Measurements from ENCODE around the gene PHYKPL.

Gene PHYKPL

GRCh38 chr5:178273041-178273440 is 40.4 kb upstream of the PHYKPL start:
- no peak for ATAC-seq (replicated peaks; ENCODE audit: extremely low read depth, poor library complexity, severe bottlenecking)
- no peaks in the 10 kb centered on the region for H3K4me1 Mint-ChIP-seq
- H3K36me3 Mint-ChIP-seq (ENCODE audit: insufficient read depth): peaks cover 3% of the 10 kb centered on the region
- H3K27me3 Mint-ChIP-seq: peaks cover 17% of the 10 kb centered on the region
- H3K27ac Mint-ChIP-seq (ENCODE audit: low read depth): no peak overlapping the region
- H3K4me3 Mint-ChIP-seq: no peak overlapping the region
- no peaks in the 10 kb centered on the region for H3K9me3 Mint-ChIP-seq
- DNase-seq (ENCODE audit: low spot score in 2 of 2): no peak

DNA sequence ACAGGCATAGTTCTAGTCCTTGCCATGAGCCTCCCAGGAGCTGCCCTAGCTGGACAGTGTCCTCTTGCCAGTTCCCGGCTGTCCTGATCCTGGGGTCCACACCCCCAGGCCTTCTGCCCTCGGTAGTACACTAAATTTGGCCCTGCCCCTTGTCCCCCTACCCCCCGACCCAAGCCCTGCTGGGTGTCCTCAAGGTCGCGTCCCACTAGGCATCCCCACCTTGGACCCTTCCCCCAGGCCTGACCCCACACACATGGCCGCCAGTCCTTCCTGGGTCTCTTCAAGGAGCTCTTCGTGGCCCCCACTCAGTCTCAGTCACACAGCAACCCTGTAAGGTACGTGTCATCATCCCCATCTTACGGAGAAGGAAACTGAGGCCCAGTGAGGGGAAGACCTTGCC is 40.0 kb upstream of the PHYKPL start:
- DNase-seq (ENCODE audit: low spot score in 2 of 2): no peak
- Mint-ChIP-seq H3K27ac (ENCODE audit: low read depth) (no peak overlapping the region), H3K36me3 (ENCODE audit: insufficient read depth) (peaks cover 3% of the 10 kb centered on the region), H3K4me3 (no peak overlapping the region), H3K27me3 (peaks cover 12% of the 10 kb centered on the region), H3K4me1 (no peaks in the 10 kb centered on the region), H3K9me3 (no peaks in the 10 kb centered on the region)
- ATAC-seq (replicated peaks; ENCODE audit: extremely low read depth, poor library complexity, severe bottlenecking): no peak

- ATAC-seq (replicated peaks; ENCODE audit: extremely low read depth, poor library complexity, severe bottlenecking) (no peak), DNase-seq (ENCODE audit: low spot score in 2 of 2) (no peak)
- Mint-ChIP-seq H3K27me3 (peaks cover 8% of the 10 kb centered on the region), H3K36me3 (ENCODE audit: insufficient read depth) (peaks cover 3% of the 10 kb centered on the region), H3K9me3 (no peaks in the 10 kb centered on the region), H3K4me3 (no peak overlapping the region), H3K27ac (ENCODE audit: low read depth) (no peak overlapping the region), H3K4me1 (no peaks in the 10 kb centered on the region)
These were observed 39.3 kb upstream of the PHYKPL start for GRCh38 chr5:178271726-178272479.

GRCh38 chr5:178271231-178271630 is 38.6 kb upstream of the PHYKPL start:
- Mint-ChIP-seq H3K27ac (ENCODE audit: low read depth) (no peak overlapping the region), H3K4me1 (no peaks in the 10 kb centered on the region), H3K4me3 (no peak overlapping the region), H3K36me3 (ENCODE audit: insufficient read depth) (peaks cover 3% of the 10 kb centered on the region), H3K27me3 (peaks cover 8% of the 10 kb centered on the region), H3K9me3 (no peaks in the 10 kb centered on the region)
- ATAC-seq (replicated peaks; ENCODE audit: extremely low read depth, poor library complexity, severe bottlenecking): no peak
- DNase-seq (ENCODE audit: low spot score in 2 of 2): no peak

GRCh38 chr5:178269499-178269898 is 36.9 kb upstream of the PHYKPL start:
- no peak for DNase-seq (ENCODE audit: low spot score in 2 of 2)
- Mint-ChIP-seq H3K9me3 (no peaks in the 10 kb centered on the region), H3K4me3 (no peak overlapping the region), H3K36me3 (ENCODE audit: insufficient read depth) (peaks cover 3% of the 10 kb centered on the region), H3K27me3 (no peaks in the 10 kb centered on the region), H3K4me1 (no peaks in the 10 kb centered on the region), H3K27ac (ENCODE audit: low read depth) (no peak overlapping the region)
- no peak for ATAC-seq (replicated peaks; ENCODE audit: extremely low read depth, poor library complexity, severe bottlenecking)

DNA sequence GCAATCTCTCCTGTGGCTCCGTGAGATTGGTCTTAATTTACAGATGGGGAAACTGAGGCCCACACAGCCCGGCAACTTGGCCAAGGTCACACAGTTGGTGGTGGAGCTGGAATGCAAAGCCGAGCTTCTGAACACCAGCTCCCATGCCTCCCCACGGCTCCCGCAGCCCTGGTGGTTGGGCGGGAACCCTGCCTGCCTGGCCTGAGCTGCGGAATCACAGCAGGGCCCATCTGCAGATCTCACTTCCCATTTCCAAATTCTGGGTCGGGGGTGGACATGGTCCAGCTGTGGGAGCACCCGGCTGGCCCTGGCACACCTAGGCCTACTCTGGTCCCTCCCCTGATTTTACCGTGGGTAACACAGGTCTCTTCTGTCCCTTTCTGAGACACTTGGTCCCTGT is 35.3 kb upstream of the PHYKPL start:
- DNase-seq (ENCODE audit: low spot score in 2 of 2) (no peak), ATAC-seq (replicated peaks; ENCODE audit: extremely low read depth, poor library complexity, severe bottlenecking) (no peak)
- Mint-ChIP-seq H3K4me3 (no peak overlapping the region), H3K36me3 (ENCODE audit: insufficient read depth) (no peaks in the 10 kb centered on the region), H3K27ac (ENCODE audit: low read depth) (no peak overlapping the region), H3K27me3 (no peaks in the 10 kb centered on the region), H3K4me1 (no peaks in the 10 kb centered on the region), H3K9me3 (no peaks in the 10 kb centered on the region)

GRCh38 chr5:178267245-178267644 is 34.6 kb upstream of the PHYKPL start:
- no peaks in the 10 kb centered on the region for H3K36me3 Mint-ChIP-seq (ENCODE audit: insufficient read depth)
- H3K4me3 Mint-ChIP-seq: no peak overlapping the region
- no peaks in the 10 kb centered on the region for H3K27me3 Mint-ChIP-seq
- no peaks in the 10 kb centered on the region for H3K9me3 Mint-ChIP-seq
- no peak for ATAC-seq (replicated peaks; ENCODE audit: extremely low read depth, poor library complexity, severe bottlenecking)
- DNase-seq (ENCODE audit: low spot score in 2 of 2): no peak
- no peak overlapping the region for H3K27ac Mint-ChIP-seq (ENCODE audit: low read depth)
- H3K4me1 Mint-ChIP-seq: no peaks in the 10 kb centered on the region

- no peak for ATAC-seq (replicated peaks; ENCODE audit: extremely low read depth, poor library complexity, severe bottlenecking)
- DNase-seq (ENCODE audit: low spot score in 2 of 2): no peak
- no peaks in the 10 kb centered on the region for H3K9me3 Mint-ChIP-seq
- H3K27ac Mint-ChIP-seq (ENCODE audit: low read depth): no peak overlapping the region
- H3K27me3 Mint-ChIP-seq: no peaks in the 10 kb centered on the region
- H3K4me1 Mint-ChIP-seq: no peaks in the 10 kb centered on the region
- no peaks in the 10 kb centered on the region for H3K36me3 Mint-ChIP-seq (ENCODE audit: insufficient read depth)
- H3K4me3 Mint-ChIP-seq: no peak overlapping the region
These were observed 34.0 kb upstream of the PHYKPL start for GRCh38 chr5:178266581-178266980.

DNA sequence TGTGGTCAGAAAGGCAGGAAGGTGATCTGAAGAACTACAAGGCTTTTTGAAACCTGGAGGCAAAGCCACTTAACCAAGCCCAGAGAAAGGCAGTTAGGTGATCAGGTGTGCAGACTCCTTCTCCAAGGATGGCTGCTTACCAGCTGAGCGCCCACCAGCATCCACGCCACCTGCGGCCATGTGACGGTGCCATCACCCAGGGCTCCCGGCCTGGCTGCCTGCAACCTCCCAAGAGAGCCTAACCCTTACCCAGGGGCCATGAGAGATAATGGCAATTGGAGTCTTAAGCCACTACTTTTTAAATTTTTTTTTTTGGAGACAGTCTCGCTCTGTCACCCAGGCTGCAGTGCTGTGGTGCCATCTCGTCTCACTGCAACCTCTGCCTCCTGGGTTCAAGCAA is 33.1 kb upstream of the PHYKPL start:
- ATAC-seq (replicated peaks; ENCODE audit: extremely low read depth, poor library complexity, severe bottlenecking): no peak
- Mint-ChIP-seq H3K27me3 (no peaks in the 10 kb centered on the region), H3K36me3 (ENCODE audit: insufficient read depth) (no peaks in the 10 kb centered on the region), H3K27ac (ENCODE audit: low read depth) (no peak overlapping the region), H3K4me1 (no peaks in the 10 kb centered on the region), H3K9me3 (no peaks in the 10 kb centered on the region), H3K4me3 (no peak overlapping the region)
- DNase-seq (ENCODE audit: low spot score in 2 of 2): no peak

DNA sequence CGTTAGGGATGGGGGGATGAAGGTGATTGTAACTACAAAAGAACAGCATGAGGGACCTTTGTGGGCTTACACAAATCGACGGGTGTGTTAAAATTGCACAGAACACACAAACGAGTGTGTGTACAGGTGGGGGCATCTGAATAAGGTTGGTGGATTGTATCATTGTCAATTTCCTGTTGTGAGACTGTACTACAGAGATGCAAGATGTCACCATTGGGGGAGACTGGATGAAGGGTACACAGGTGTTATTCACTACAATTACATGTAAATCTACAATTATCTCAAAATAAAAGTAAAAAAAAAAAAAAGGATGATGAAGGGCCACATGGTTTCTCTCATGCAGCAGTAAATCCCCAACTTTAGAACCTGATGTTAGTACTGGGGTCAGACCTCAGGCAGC is 31.4 kb upstream of the PHYKPL start:
- no peak overlapping the region for H3K27ac Mint-ChIP-seq (ENCODE audit: low read depth)
- H3K9me3 Mint-ChIP-seq: no peaks in the 10 kb centered on the region
- H3K4me3 Mint-ChIP-seq: no peak overlapping the region
- no peaks in the 10 kb centered on the region for H3K4me1 Mint-ChIP-seq
- H3K36me3 Mint-ChIP-seq (ENCODE audit: insufficient read depth): no peaks in the 10 kb centered on the region
- DNase-seq (ENCODE audit: low spot score in 2 of 2): no peak
- no peak for ATAC-seq (replicated peaks; ENCODE audit: extremely low read depth, poor library complexity, severe bottlenecking)
- H3K27me3 Mint-ChIP-seq: no peaks in the 10 kb centered on the region

DNA sequence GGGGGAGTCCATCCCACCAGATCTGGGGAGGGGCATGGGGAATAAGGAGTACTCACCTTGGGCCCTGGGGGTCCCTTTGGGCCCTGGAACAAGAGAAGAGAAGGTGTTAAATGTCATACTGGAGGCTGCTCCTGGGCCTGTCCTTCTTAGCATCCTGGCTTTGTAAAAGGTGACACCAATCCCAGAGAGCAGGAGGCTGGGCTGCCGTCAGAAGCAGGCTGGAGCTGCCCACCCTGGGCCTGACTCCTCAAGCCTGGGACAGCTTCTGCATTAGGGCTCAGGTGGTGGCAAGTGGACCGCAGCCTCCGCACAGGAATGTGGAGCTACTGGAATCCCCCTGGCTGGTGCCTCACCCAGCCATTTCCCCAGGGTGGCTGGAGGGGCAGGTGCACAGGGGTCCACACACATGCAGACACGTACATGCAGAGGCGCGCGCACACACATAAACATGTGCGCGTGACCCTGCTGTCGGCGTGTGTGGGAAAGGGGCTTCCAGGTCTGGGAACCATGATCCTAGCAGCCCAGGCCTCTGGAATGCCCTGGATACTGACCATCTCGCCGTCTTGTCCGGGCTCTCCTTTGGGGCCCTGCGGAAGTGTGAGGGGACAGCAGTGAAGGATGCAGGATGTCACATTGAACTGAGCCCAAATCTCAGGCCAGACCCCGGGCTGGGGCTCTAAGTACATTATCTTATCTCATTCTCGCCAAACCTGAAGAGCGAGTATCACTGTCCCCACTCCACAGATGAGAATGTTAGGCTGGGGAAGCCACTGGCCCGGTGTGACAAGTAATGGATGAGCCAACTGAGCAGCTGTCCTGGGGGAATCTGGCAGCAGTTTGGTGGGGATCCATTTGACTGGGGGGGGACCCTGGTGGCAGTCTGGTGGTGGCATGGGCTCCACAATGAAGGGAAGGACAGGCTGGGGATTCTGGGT is 29.3 kb upstream of the PHYKPL start:
- ATAC-seq (replicated peaks; ENCODE audit: extremely low read depth, poor library complexity, severe bottlenecking): no peak
- no peak overlapping the region for H3K27ac Mint-ChIP-seq (ENCODE audit: low read depth)
- H3K9me3 Mint-ChIP-seq: no peaks in the 10 kb centered on the region
- no peak overlapping the region for H3K4me3 Mint-ChIP-seq
- H3K27me3 Mint-ChIP-seq: no peaks in the 10 kb centered on the region
- no peaks in the 10 kb centered on the region for H3K36me3 Mint-ChIP-seq (ENCODE audit: insufficient read depth)
- H3K4me1 Mint-ChIP-seq: no peaks in the 10 kb centered on the region
- no peak for DNase-seq (ENCODE audit: low spot score in 2 of 2)

- Mint-ChIP-seq H3K27me3 (no peaks in the 10 kb centered on the region), H3K36me3 (ENCODE audit: insufficient read depth) (no peaks in the 10 kb centered on the region), H3K4me3 (no peak overlapping the region), H3K4me1 (no peaks in the 10 kb centered on the region), H3K9me3 (no peaks in the 10 kb centered on the region), H3K27ac (ENCODE audit: low read depth) (no peak overlapping the region)
- ATAC-seq (replicated peaks; ENCODE audit: extremely low read depth, poor library complexity, severe bottlenecking) (no peak), DNase-seq (ENCODE audit: low spot score in 2 of 2) (no peak)
These were observed 27.3 kb upstream of the PHYKPL start for GRCh38 chr5:178259623-178260536.
